K562 (cell line): Measurements from ENCODE around the gene RASSF7. TPM values are rescaled to one million over a fixed set of nuclear protein-coding genes. Genes with fewer than 3 reads are reported as not detected.

Experiments
- FOSL1 ChIP-seq: fragments of 200-800 bp; sonication (Bioruptor generic); conservative IDR thresholded peaks from 2 replicates; pipeline ENCODE4 v1.6.1; 2016; ENCODE audit warnings: missing genetic modification characterization, missing compliant biosample characterization
- NR0B1 ChIP-seq: fragments of 450-650 bp; IDR thresholded peaks from one replicate; pipeline ENCODE4 v1.6.1; 2018; ENCODE audit warnings: mild to moderate bottlenecking, moderate library complexity; ENCODE audit not compliant: partially characterized antibody
- PREB ChIP-seq: sonication (generic); formaldehyde crosslinking; IDR thresholded peaks from 2 replicates; pipeline ENCODE4 v1.8.1; 2023; ENCODE audit warnings: mild to moderate bottlenecking, missing genetic modification reagents
- ZBTB40 ChIP-seq, 2 experiments: fragments of 450-650 bp in 1 of 2; sonication (generic) in 1 of 2; formaldehyde crosslinking in 1 of 2; IDR thresholded peaks; 2 replicates each; pipeline versions ENCODE4 v1.7.1 to v1.9.0; 2016 to 2022; ENCODE audit warnings: inconsistent platforms in 1 of 2, mild to moderate bottlenecking in 1 of 2, missing genetic modification reagents in 1 of 2
- ZNF197 ChIP-seq: fragments of 200-800 bp; sonication (Bioruptor generic); IDR thresholded peaks from 2 replicates; pipeline ENCODE4 v1.6.1; 2016; ENCODE audit warnings: low read depth, missing genetic modification characterization, missing compliant biosample characterization
- ZNF766 ChIP-seq: fragments of 200-800 bp; sonication (Bioruptor generic); conservative IDR thresholded peaks from 2 replicates; pipeline ENCODE4 v1.6.1; 2016; ENCODE audit warnings: missing genetic modification characterization, missing compliant biosample characterization
- polyA plus RNA-seq, 8 experiments: library from polyadenylated mRNA; depleted of rRNA in 4 of 8; stranded (reverse) in 5 of 8; unstranded in 3 of 8; fragments of >200 nt; fragmentation: Nextera tagmentation in 2 of 8; fragmentation: Illumina TruSeq in 1 of 8; extraction: Ambion mirVana in 2 of 8; extraction: Trizol in 1 of 8; gene quantifications; 2 replicates each; pipeline versions ENCODE4 v1.2.1 to v1.2.3, GENCODE V29; 2011 to 2014; ENCODE audit warnings: inconsistent platforms in 1 of 8, missing spikeins in 1 of 8
- total RNA-seq, 7 experiments: library from RNA; depleted of rRNA in 6 of 7; stranded (reverse); fragments of >200 nt in 6 of 7; fragmentation: Illumina TruSeq in 2 of 7; extraction: Trizol in 2 of 7; gene quantifications; 2 replicates each; pipeline versions ENCODE4 v1.2.1 to v1.2.3, GENCODE V29; 2011 to 2021; ENCODE audit warnings: low replicate concordance in 1 of 7

Gene RASSF7
- total and polyA plus RNA-seq, 9 of the 15 experiments (the other 6 are each of a cell fraction or from before 2014, with no cell fraction given): 0.41 to 45.2 (median 18.6) TPM

- TF ChIP-seq ZBTB40 (IDR thresholded peaks at IDR 0.05): no peak
- TF ChIP-seq ZBTB40 (CRISPR knock-in tag; IDR thresholded peaks at IDR 0.05): no peak
- 0 out of 2 replicates have a peak, but pooled peaks have one; percentile 29 for TF ChIP-seq FOSL1
- TF ChIP-seq ZNF197 (CRISPR knock-in tag): no peak
- no peak for TF ChIP-seq NR0B1
- TF ChIP-seq PREB (CRISPR knock-in tag): 0 out of 2 replicates have a peak, but pooled peaks have one; percentile 55
- no peak for TF ChIP-seq ZNF766 (CRISPR knock-in tag)
Measured at GRCh38 chr11:579830-580601, 19.2 kb downstream of the RASSF7 start (continued).
